Measurements from ENCODE around the gene CYP27C1. TPM values are rescaled to one million over a fixed set of nuclear protein-coding genes. Genes with fewer than 3 reads are reported as not detected.

The CYP27C1 gene
- total RNA-seq, 2 donors from 2014 or later, result 0.19 TPM; not detected in 1

- Histone ChIP-seq H3K27me3 (no peaks in the 10 kb centered on the region), H3K4me3 (no peak overlapping the region), H3K9ac (ENCODE audit: low read depth in 2 of 2, low read length in 2 of 2) (no peak overlapping the region), H3K9me3 (no peaks in the 10 kb centered on the region), H3K4me1 (no peaks in the 10 kb centered on the region), H3K36me3 (no peaks in the 10 kb centered on the region), H3K27ac (no peak overlapping the region)
- no peak for TF ChIP-seq CTCF (IDR thresholded peaks at IDR 0.05)
- intact Hi-C loops (cut with DNase I), result no loop called here
- no peak for DNase-seq
These were observed 11.8 kb downstream of the CYP27C1 start for GRCh38 chr2:127208313-127208712.

GRCh38 chr2:127205218-127206125 is 14.6 kb downstream of the CYP27C1 start:
- H3K27me3 ChIP-seq, result no peaks in the 10 kb centered on the region
- no peaks in the 10 kb centered on the region for H3K9me3 ChIP-seq
- no peak overlapping the region for H3K9ac ChIP-seq (ENCODE audit: low read depth in 2 of 2, low read length in 2 of 2)
- no peak overlapping the region for H3K4me3 ChIP-seq
- H3K27ac ChIP-seq, result no peak overlapping the region
- TF ChIP-seq CTCF (IDR thresholded peaks at IDR 0.05), result no peak
- no peaks in the 10 kb centered on the region for H3K4me1 ChIP-seq
- intact Hi-C loops (cut with DNase I), result no loop called here
- DNase-seq, result no peak
- no peaks in the 10 kb centered on the region for H3K36me3 ChIP-seq

GRCh38 chr2:127201452-127201851 is 18.6 kb downstream of the CYP27C1 start:
- Histone ChIP-seq H3K9me3 (no peaks in the 10 kb centered on the region), H3K27me3 (no peaks in the 10 kb centered on the region), H3K4me3 (no peak overlapping the region), H3K36me3 (no peaks in the 10 kb centered on the region), H3K27ac (no peak overlapping the region), H3K9ac (ENCODE audit: low read depth in 2 of 2, low read length in 2 of 2) (no peak overlapping the region), H3K4me1 (no peaks in the 10 kb centered on the region)
- no peak for DNase-seq
- intact Hi-C loops (cut with DNase I), result no loop called here
- TF ChIP-seq CTCF (IDR thresholded peaks at IDR 0.05), result no peak

GRCh38 chr2:127200962-127201361 is 19.1 kb downstream of the CYP27C1 start:
- no peaks in the 10 kb centered on the region for H3K9me3 ChIP-seq
- H3K9ac ChIP-seq (ENCODE audit: low read depth in 2 of 2, low read length in 2 of 2), result no peak overlapping the region
- intact Hi-C loops (cut with DNase I), result no loop called here
- H3K36me3 ChIP-seq, result no peaks in the 10 kb centered on the region
- no peaks in the 10 kb centered on the region for H3K4me1 ChIP-seq
- no peak overlapping the region for H3K4me3 ChIP-seq
- DNase-seq, result no peak
- no peak overlapping the region for H3K27ac ChIP-seq
- H3K27me3 ChIP-seq, result no peaks in the 10 kb centered on the region
- TF ChIP-seq CTCF (IDR thresholded peaks at IDR 0.05), result no peak

- Histone ChIP-seq H3K27ac (no peak overlapping the region), H3K9ac (ENCODE audit: low read depth in 2 of 2, low read length in 2 of 2) (no peak overlapping the region), H3K4me1 (no peaks in the 10 kb centered on the region), H3K27me3 (no peaks in the 10 kb centered on the region), H3K36me3 (no peaks in the 10 kb centered on the region), H3K9me3 (no peaks in the 10 kb centered on the region), H3K4me3 (no peak overlapping the region)
- intact Hi-C loops (cut with DNase I), result loop anchor here (5.0 kb wide), 3 partner anchors 93 to 448 kb away; partner anchors contain the start of genes ERCC3 and GPR17
- no peak for TF ChIP-seq CTCF (IDR thresholded peaks at IDR 0.05)
- no peak for DNase-seq
These were observed 20.9 kb downstream of the CYP27C1 start for GRCh38 chr2:127199223-127199622.

All from colonic mucosa (tissue), 4 donors.